GM12878 (cell line): ENCODE results near the gene DNAJC16. TPM values are rescaled to one million over a fixed set of nuclear protein-coding genes. Genes with fewer than 3 reads are reported as not detected.

ENCODE experiments used
- ATAC-seq: fragments of 200-7000 bp; cut with Tn5 transposase; 3 replicates; pipeline ENCODE4 v1.9.1; 2020; ENCODE audit warnings: mild to moderate bottlenecking, moderate library complexity
- BruUV-seq: library from RNA; stranded (reverse); fragments of 400-500 nt; replicated peaks from 2 replicates; lab custom pipeline; 2021; lab: Mats Ljungman, UMichigan
- CTCF ChIA-PET: fragments of 300-600 bp; sonication (Branson Sonifier 250); formaldehyde crosslinking; extraction: SDS; loops from one replicate; lab custom pipeline; 2021; ENCODE audit warnings: inconsistent platforms; lab: Yijun Ruan, JAX
- POLR2A ChIA-PET: fragments of 350-600 bp; formaldehyde crosslinking; extraction: SDS; loops from one replicate; lab custom pipeline; 2021; ENCODE audit warnings: inconsistent platforms; lab: Charles Lee
- RAD21 ChIA-PET: fragments of 300-600 bp; sonication (Branson Sonifier 250); formaldehyde crosslinking; loops from one replicate; lab custom pipeline; 2023; ENCODE audit warnings: antibody characterized with exemption; ENCODE audit not compliant: unreplicated experiment; lab: Charles Lee
- SMC1A ChIA-PET: fragments of 300-600 bp; sonication (Branson Sonifier 250); formaldehyde crosslinking; loops from one replicate; lab custom pipeline; 2023; ENCODE audit not compliant: unreplicated experiment, uncharacterized antibody; lab: Charles Lee
- DNase-seq: peaks from one replicate; pipeline ENCODE4 v3.0.0-alpha.2; 2011; ENCODE audit warnings: low read depth, low spot score
- FAIRE-seq: peaks from 3 replicates; lab custom pipeline; 2011; peaks lifted over from hg19 to GRCh38; lab: Jason Lieb, UNC
- H2AFZ ChIP-seq: 2 replicates; pipeline ENCODE4 v1.6.0; 2011; ENCODE audit warnings: low read depth, low read length, control low read depth; ENCODE audit not compliant: control insufficient read depth
- H3K27ac ChIP-seq: 2 replicates; pipeline ENCODE4 v1.5.1; 2011; ENCODE audit warnings: control low read depth; ENCODE audit not compliant: control insufficient read depth, insufficient read depth
- H3K27me3 ChIP-seq, 2 experiments: replicated peaks in 1 of 2; 2 replicates each; pipeline versions ENCODE4 v1.6.0 to v1.6.1; 2011; ENCODE audit warnings: low read length in 1 of 2; ENCODE audit not compliant: control insufficient read depth in 2 of 2, insufficient read depth in 2 of 2
- H3K36me3 ChIP-seq, 2 experiments: 2 replicates each; pipeline ENCODE4 v1.5.1; 2011; ENCODE audit warnings: low read length in 1 of 2; ENCODE audit not compliant: control insufficient read depth in 2 of 2, insufficient read depth in 2 of 2
- H3K4me1 ChIP-seq: 2 replicates; pipeline ENCODE4 v1.6.1; 2011; ENCODE audit warnings: mild to moderate bottlenecking, low read length, moderate library complexity, mixed read lengths; ENCODE audit not compliant: control insufficient read depth, insufficient read depth
- H3K4me2 ChIP-seq: 2 replicates; pipeline ENCODE4 v1.6.0; 2011; ENCODE audit warnings: control low read depth; ENCODE audit not compliant: control insufficient read depth, insufficient read depth
- H3K4me3 ChIP-seq: fragments of 200-600 bp; sonication (generic); 2 replicates; pipeline ENCODE4 v1.5.1; 2016
- H3K79me2 ChIP-seq: 2 replicates; pipeline ENCODE4 v1.6.0; 2011; ENCODE audit warnings: low read length; ENCODE audit not compliant: control insufficient read depth, insufficient read depth
- H3K9ac ChIP-seq: 2 replicates; pipeline ENCODE4 v1.8.0; 2011; ENCODE audit warnings: low read length, control low read depth, mixed read lengths; ENCODE audit not compliant: control insufficient read depth, insufficient read depth
- H3K9me3 ChIP-seq: replicated peaks from 3 replicates; pipeline ENCODE4 v1.5.1; 2011; ENCODE audit warnings: mild to moderate bottlenecking, low read length; ENCODE audit not compliant: control insufficient read depth, insufficient read depth
- H4K20me1 ChIP-seq: 2 replicates; pipeline ENCODE4 v1.6.0; 2011; ENCODE audit not compliant: control insufficient read depth, insufficient read depth
- MEF2B ChIP-seq: fragments of 450-650 bp; IDR thresholded peaks from 2 replicates; pipeline ENCODE4 v1.6.1; 2018; ENCODE audit warnings: mild to moderate bottlenecking, moderate library complexity; ENCODE audit not compliant: partially characterized antibody, poor library complexity, severe bottlenecking
- RAD21 ChIP-seq: IDR thresholded peaks from 2 replicates; pipeline ENCODE4 v1.6.1; 2011; ENCODE audit warnings: mild to moderate bottlenecking, low read depth, low read length, moderate library complexity; ENCODE audit not compliant: insufficient read depth
- YY1 ChIP-seq: IDR thresholded peaks from 2 replicates; pipeline ENCODE4 v1.6.1; 2011; ENCODE audit warnings: low read depth, mild to moderate bottlenecking, low read length
- ZNF274 ChIP-seq: IDR thresholded peaks from one replicate; pipeline ENCODE4 v1.8.0; 2011; ENCODE audit not compliant: insufficient read length, insufficient read depth
- ZNF384 ChIP-seq: IDR thresholded peaks from 2 replicates; pipeline ENCODE4 v1.6.1; 2012; ENCODE audit warnings: low read depth, mild to moderate bottlenecking, low read length, improper control_type of control experiment, borderline replicate concordance
- WGBS: methylation state at CpG from one replicate; pipeline ENCODE4 v1.1.6; 2016; ENCODE audit warnings: low lambda C conversion rate; ENCODE audit not compliant: insufficient replicate concordance, insufficient coverage; ENCODE audit errors: missing lambda C conversion rate; 5-methylcytosine and 5-hydroxymethylcytosine counted together
- in situ Hi-C: fragments of 300-500 bp; cut with MboI; formaldehyde crosslinking; loops from 9 replicates; pipeline ENCODE4 v1.14.3; 2018; ENCODE audit warnings: mixed read lengths
- intact Hi-C: fragments of 100-400 bp; cut with micrococcal nuclease; formaldehyde crosslinking; loops from one replicate; pipeline ENCODE4 v1.14.2; 2022; ENCODE audit not compliant: unreplicated experiment
- polyA plus RNA-seq, 11 experiments: library from polyadenylated mRNA; depleted of rRNA in 4 of 11; unstranded in 6 of 11; stranded (reverse) in 5 of 11; fragments of >200 nt; fragmentation: Nextera tagmentation in 4 of 11; fragmentation: Illumina TruSeq in 1 of 11; extraction: Ambion mirVana in 4 of 11; extraction: Trizol in 1 of 11; gene quantifications; 1 replicate in 1 of 11; 2 replicates in 10 of 11; pipeline versions ENCODE4 v1.2.1 to v1.2.3, GENCODE V29; 2011 to 2016; ENCODE audit warnings: inconsistent platforms in 2 of 11, missing spikeins in 2 of 11, low read depth in 1 of 11
- total RNA-seq, 4 experiments: library from RNA; depleted of rRNA in 3 of 4; stranded (reverse); fragments of >200 nt in 3 of 4; fragmentation: Illumina TruSeq in 1 of 4; extraction: Trizol in 1 of 4; gene quantifications; 2 replicates each; pipeline versions ENCODE4 v1.2.1 to v1.2.3, GENCODE V29; 2013 to 2021
- TF ChIP-seq, protein P1 (sequence below): fragments of 450-650 bp; IDR thresholded peaks from 2 replicates; pipeline ENCODE4 v1.6.1; 2017; ENCODE audit warnings: borderline replicate concordance

DNAJC16 gene
- total and polyA plus RNA-seq, 10 of the 15 experiments (the other 5 are each of a cell fraction or from before 2014, with no cell fraction given): 2.4 to 12.7 (median 7.8) TPM

DNA sequence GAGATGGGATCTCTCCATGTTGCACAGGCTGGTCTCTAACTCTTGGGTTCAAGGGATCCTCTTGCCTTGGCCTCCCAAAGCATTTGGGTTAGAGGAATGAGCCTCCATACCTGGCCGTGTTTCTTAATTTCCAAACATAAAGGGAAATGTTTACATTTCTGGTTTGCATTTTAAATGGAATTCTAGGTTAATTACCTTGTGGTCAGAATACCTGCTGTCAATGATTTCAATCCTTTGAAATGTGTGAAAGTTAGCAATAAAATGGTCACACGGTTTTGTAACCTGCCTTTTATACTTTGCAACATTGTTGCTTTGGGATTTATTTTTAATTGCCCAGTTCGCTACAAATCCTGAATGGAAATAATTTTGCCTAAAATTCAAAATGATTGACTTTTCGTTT, 31.9 kb downstream of the DNAJC16 start:
- Histone ChIP-seq H4K20me1 (no peaks in the 10 kb centered on the region), H3K9ac (no peak overlapping the region), H3K79me2 (no peaks in the 10 kb centered on the region), H3K27ac (no peak overlapping the region), H3K36me3 (peaks cover 0 to 9% of the 10 kb centered on the region in 2 experiments; a peak in 3 of 4 replicates)
- ChIA-PET CTCF (no interaction called here), RAD21 (no interaction called here)
- in situ Hi-C loops (no loop called here), intact Hi-C loops (no loop called here)
- WGBS: 89% methylated on average over 4 of the region's 4 CpGs
- DNase-seq: no peak
- TF ChIP-seq ZNF384: no peak
- TF ChIP-seq YY1: no peak
- TF ChIP-seq, all 136 proteins: peak for 0
- ChIA-PET POLR2A (no interaction called here), SMC1A (no interaction called here)
- Histone ChIP-seq H3K4me3 (no peak overlapping the region), H3K9me3 (no peaks in the 10 kb centered on the region), H3K27me3 (no peaks in the 10 kb centered on the region), H2AFZ (no peak overlapping the region), H3K4me2 (no peak overlapping the region), H3K4me1 (no peaks in the 10 kb centered on the region)
- FAIRE-seq (no peak), ATAC-seq (no peak)
- BruUV-seq: no TSS peak

DNA sequence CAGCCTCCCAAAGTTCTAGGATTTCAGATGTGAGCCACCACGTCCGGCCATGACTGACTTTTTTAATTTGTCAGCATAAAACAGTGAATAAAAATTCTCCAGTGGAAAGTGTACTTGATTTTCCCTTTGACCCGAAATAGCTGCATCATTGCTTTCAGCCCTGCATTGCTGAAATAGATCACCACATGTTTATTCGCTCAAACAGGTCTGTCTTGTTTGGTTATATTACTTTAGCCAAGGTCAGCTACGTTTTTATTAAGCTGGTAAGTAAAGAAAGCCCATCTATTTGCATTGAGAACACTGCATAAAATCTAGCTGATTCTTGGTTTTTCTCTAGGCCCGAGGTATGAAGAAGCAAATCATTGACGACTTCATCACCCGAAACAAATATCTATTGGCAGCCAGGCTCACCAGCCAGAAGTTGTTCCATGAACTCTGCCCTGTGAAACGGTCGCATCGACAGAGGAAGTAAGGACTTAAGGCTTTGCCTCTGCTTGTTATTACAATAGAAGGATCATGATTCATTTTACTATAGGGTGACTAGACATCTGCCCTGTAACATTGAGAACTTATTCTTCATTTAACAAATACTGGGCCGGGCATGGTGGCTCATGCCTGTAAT, 32.7 kb downstream of the DNAJC16 start:
- FAIRE-seq: no peak
- Histone ChIP-seq H3K9ac (no peak overlapping the region), H3K4me3 (no peak overlapping the region), H3K36me3 (peaks cover 0 to 9% of the 10 kb centered on the region in 2 experiments; a peak in 3 of 4 replicates), H3K27me3 (no peaks in the 10 kb centered on the region), H3K4me2 (no peak overlapping the region), H2AFZ (no peak overlapping the region), H3K9me3 (no peaks in the 10 kb centered on the region), H3K27ac (no peak overlapping the region), H4K20me1 (no peaks in the 10 kb centered on the region), H3K4me1 (peaks cover 4% of the 10 kb centered on the region), H3K79me2 (no peaks in the 10 kb centered on the region)
- ChIA-PET POLR2A (interaction anchor here (0.6 to 1.6 kb wide), 2 partner anchors 21 to 224 kb away, joined by 5 to 7 read pairs; no protein-coding TSS in a partner anchor), SMC1A (interaction anchor here (0.8 kb wide), 1 partner anchor 27 kb away, joined by 3 read pairs; no protein-coding TSS in a partner anchor), CTCF (no interaction called here), RAD21 (no interaction called here)
- no peak for DNase-seq
- ATAC-seq: no peak
- in situ Hi-C loops: no loop called here
- TF ChIP-seq, protein P1, sequence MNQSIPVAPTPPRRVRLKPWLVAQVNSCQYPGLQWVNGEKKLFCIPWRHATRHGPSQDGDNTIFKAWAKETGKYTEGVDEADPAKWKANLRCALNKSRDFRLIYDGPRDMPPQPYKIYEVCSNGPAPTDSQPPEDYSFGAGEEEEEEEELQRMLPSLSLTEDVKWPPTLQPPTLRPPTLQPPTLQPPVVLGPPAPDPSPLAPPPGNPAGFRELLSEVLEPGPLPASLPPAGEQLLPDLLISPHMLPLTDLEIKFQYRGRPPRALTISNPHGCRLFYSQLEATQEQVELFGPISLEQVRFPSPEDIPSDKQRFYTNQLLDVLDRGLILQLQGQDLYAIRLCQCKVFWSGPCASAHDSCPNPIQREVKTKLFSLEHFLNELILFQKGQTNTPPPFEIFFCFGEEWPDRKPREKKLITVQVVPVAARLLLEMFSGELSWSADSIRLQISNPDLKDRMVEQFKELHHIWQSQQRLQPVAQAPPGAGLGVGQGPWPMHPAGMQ: no peak
- TF ChIP-seq ZNF274: no peak
- TF ChIP-seq RAD21: no peak
- TF ChIP-seq MEF2B: no peak
- no TSS peak for BruUV-seq
- 94% methylated on average over 12 of the region's 12 CpGs for WGBS
- intact Hi-C loops: no loop called here
